Progenitor cell of endocrine pancreas (in vitro differentiated cells): ENCODE results near the gene SMIM5. TPM values are rescaled to one million over a fixed set of nuclear protein-coding genes. Genes with fewer than 3 reads are reported as not detected.
A peak's percentile ranks its signal among the peaks of the same experiment; 100 is the strongest.

ENCODE experiments used
- DNase-seq: peaks from one replicate; pipeline ENCODE4 v3.0.0; 2021; ENCODE audit warnings: low spot score; ENCODE audit not compliant: unreplicated experiment
- H3K27ac Mint-ChIP-seq: 2 replicates; pipeline ENCODE4 v1.8.0; 2021; ENCODE audit warnings: mild to moderate bottlenecking, moderate library complexity, mixed read lengths
- H3K27me3 Mint-ChIP-seq: 2 replicates; pipeline ENCODE4 v1.8.0; 2021; ENCODE audit warnings: mixed read lengths
- H3K36me3 Mint-ChIP-seq: 2 replicates; pipeline ENCODE4 v1.8.0; 2022; ENCODE audit warnings: mixed read lengths; ENCODE audit not compliant: insufficient read depth
- H3K4me1 Mint-ChIP-seq: 2 replicates; pipeline ENCODE4 v1.8.0; 2021; ENCODE audit warnings: low read depth, mixed read lengths
- H3K4me3 Mint-ChIP-seq: 2 replicates; pipeline ENCODE4 v1.8.0; 2021; ENCODE audit warnings: low read depth, mild to moderate bottlenecking, moderate library complexity, mixed read lengths
- H3K9me3 Mint-ChIP-seq: 2 replicates; pipeline ENCODE4 v1.8.0; 2021; ENCODE audit warnings: low read depth, mixed read lengths
- CTCF ChIP-seq: fragments of 200-600 bp; sonication (generic); IDR thresholded peaks from one replicate; pipeline ENCODE4 v1.5.0; 2021; ENCODE audit warnings: antibody characterized with exemption, mild to moderate bottlenecking; ENCODE audit not compliant: unreplicated experiment
- long read RNA-seq: library from polyadenylated mRNA; unstranded; transcript quantifications from one replicate; pipeline ENCODE4 v2.0.0, GENCODE V29; 2020
- total RNA-seq: library from RNA; stranded (reverse); gene quantifications from 2 replicates; pipeline ENCODE4 v1.2.1, GENCODE V29; 2021

The SMIM5 gene
- total RNA-seq = 3.3 and 4.4 TPM in 2 replicates
- long read RNA-seq, partial matches to known transcripts = 0 of 1 reads
- long read RNA-seq, other reads (novel, unspliced or antisense) = 0 of 1 reads

- Mint-ChIP-seq H3K36me3 (no peaks in the 10 kb centered on the region), H3K4me3 (peak within 1 kb of the TSS; percentile 69), H3K27ac (peak within 1 kb of the TSS; percentile 82), H3K9me3 (no peaks in the 10 kb centered on the region), H3K27me3 (no peaks in the 10 kb centered on the region), H3K4me1 (peaks cover 14% of the 10 kb centered on the region)
- peak; percentile 81 for DNase-seq
- TF ChIP-seq CTCF = peak; percentile 98
These were observed at the start of gene SMIM5 for GRCh38 chr17:75632863-75633485. Gene SMIM5, plus strand, starts transcription at chr17:75633434. Its CDS starts 6,768 bp downstream, at chr17:75640202.

- Mint-ChIP-seq H3K36me3 (no peaks in the 10 kb centered on the region), H3K4me3 (no peak overlapping the region), H3K27me3 (no peaks in the 10 kb centered on the region), H3K4me1 (peaks cover 5% of the 10 kb centered on the region), H3K27ac (no peak overlapping the region), H3K9me3 (no peaks in the 10 kb centered on the region)
- no peak for TF ChIP-seq CTCF
- DNase-seq = no peak
These were observed 48.4 kb upstream of the SMIM5 start for GRCh38 chr17:75584849-75585175.

- peak; percentile 71 for DNase-seq
- Mint-ChIP-seq H3K9me3 (no peaks in the 10 kb centered on the region), H3K27me3 (no peaks in the 10 kb centered on the region), H3K4me1 (peaks cover 5% of the 10 kb centered on the region), H3K4me3 (peak within 1 kb of the TSS; percentile 72), H3K36me3 (no peaks in the 10 kb centered on the region), H3K27ac (peak within 1 kb of the TSS; percentile 87)
- TF ChIP-seq CTCF = peak; percentile 62
These were observed 45.3 kb upstream of the SMIM5 start, which contains the start of gene MYO15B for GRCh38 chr17:75587675-75588595. Gene MYO15B, plus strand, starts transcription at chr17:75587800. Its CDS starts 258 bp downstream, at chr17:75588058.

- H3K27ac Mint-ChIP-seq = no peak overlapping the region
- no peaks in the 10 kb centered on the region for H3K36me3 Mint-ChIP-seq
- H3K27me3 Mint-ChIP-seq = no peaks in the 10 kb centered on the region
- peak overlapping the region; percentile 62 for H3K4me3 Mint-ChIP-seq
- DNase-seq = no peak
- no peaks in the 10 kb centered on the region for H3K9me3 Mint-ChIP-seq
- peaks cover 5% of the 10 kb centered on the region for H3K4me1 Mint-ChIP-seq
- TF ChIP-seq CTCF = no peak
These were observed 44.6 kb upstream of the SMIM5 start for GRCh38 chr17:75588596-75589011.
